Endothelial cell of umbilical vein (primary cell): ENCODE data around the gene HSPA12A. TPM values are rescaled to one million over a fixed set of nuclear protein-coding genes. Genes with fewer than 3 reads are reported as not detected.

Source experiments
- BruUV-seq: library from RNA; stranded (reverse); fragments of 400-500 nt; replicated peaks from 2 replicates; lab custom pipeline; 2021; lab: Mats Ljungman, UMichigan
- CTCF ChIA-PET: fragments of 300-600, 350-600 bp; sonication (Branson Sonifier 250); formaldehyde crosslinking; loops from one replicate; lab custom pipeline; 2021; ENCODE audit warnings: antibody characterized with exemption, inconsistent platforms; lab: Charles Lee
- POLR2A ChIA-PET: fragments of 300-600, 350-600 bp; sonication (Branson Sonifier 250); formaldehyde crosslinking; loops from one replicate; lab custom pipeline; 2021; ENCODE audit warnings: antibody characterized with exemption, inconsistent platforms; lab: Charles Lee
- DNase-seq: peaks from one replicate; pipeline ENCODE4 v3.0.0-alpha.2; 2011; ENCODE audit warnings: low read depth, low spot score
- FAIRE-seq: peaks from 2 replicates; lab custom pipeline; 2011; peaks lifted over from hg19 to GRCh38; lab: Jason Lieb, UNC
- H2AFZ ChIP-seq: 2 replicates; pipeline ENCODE4 v1.6.0; 2012; ENCODE audit warnings: low read depth, low read length, control low read depth, inconsistent platforms
- H3K27ac ChIP-seq: 2 replicates; pipeline ENCODE4 v1.5.1; 2011; ENCODE audit warnings: low read depth, mild to moderate bottlenecking, control low read depth, low read length, moderate library complexity; ENCODE audit not compliant: insufficient read depth
- H3K27me3 ChIP-seq, 2 experiments: 2 replicates each; pipeline versions ENCODE4 v1.6.0 to v1.6.1; 2011; ENCODE audit warnings: low read length in 2 of 2, mixed read lengths in 1 of 2; ENCODE audit not compliant: control insufficient read depth in 2 of 2, insufficient read depth in 2 of 2
- H3K36me3 ChIP-seq, 2 experiments: 2 replicates in 1 of 2; 3 replicates in 1 of 2; pipeline ENCODE4 v1.5.1; 2011; ENCODE audit warnings: low read length in 2 of 2, mild to moderate bottlenecking in 1 of 2, moderate library complexity in 1 of 2; ENCODE audit not compliant: control insufficient read depth in 2 of 2, insufficient read depth in 2 of 2; ENCODE audit errors: extremely low read depth in 1 of 2
- H3K4me1 ChIP-seq: 3 replicates; pipeline ENCODE4 v1.5.1; 2011; ENCODE audit warnings: mild to moderate bottlenecking, low read length; ENCODE audit not compliant: control insufficient read depth, insufficient read depth; ENCODE audit errors: extremely low read depth
- H3K4me2 ChIP-seq: 2 replicates; pipeline ENCODE4 v1.6.1; 2011; ENCODE audit warnings: low read length, control low read depth, mixed read lengths; ENCODE audit not compliant: insufficient read depth
- H3K4me3 ChIP-seq, 3 experiments: fragments of 200-600 bp in 1 of 3; sonication (generic), shearing (Covaris generic) in 1 of 3; replicated peaks in 1 of 3; 2 replicates each; pipeline ENCODE4 v1.5.1; 2011 to 2016; ENCODE audit warnings: control low read depth in 3 of 3, low read length in 3 of 3, mild to moderate bottlenecking in 2 of 3, inconsistent platforms in 1 of 3, low read depth in 1 of 3, moderate library complexity in 1 of 3; ENCODE audit not compliant: insufficient read depth in 1 of 3
- H3K79me2 ChIP-seq: 2 replicates; pipeline ENCODE4 v1.6.0; 2012; ENCODE audit warnings: low read length, inconsistent platforms; ENCODE audit not compliant: control insufficient read depth, insufficient read depth
- H3K9ac ChIP-seq: replicated peaks from 2 replicates; pipeline ENCODE3; 2011; ENCODE audit warnings: low read length, control low read depth; ENCODE audit not compliant: insufficient read depth; ENCODE audit errors: extremely low read depth
- H3K9me1 ChIP-seq: replicated peaks from 3 replicates; pipeline ENCODE4 v1.6.0; 2011; ENCODE audit warnings: mild to moderate bottlenecking, low read length; ENCODE audit not compliant: control insufficient read depth, insufficient read depth; ENCODE audit errors: extremely low read depth
- H3K9me3 ChIP-seq: replicated peaks from 2 replicates; pipeline ENCODE4 v1.5.1; 2012; ENCODE audit warnings: low read length, inconsistent platforms; ENCODE audit not compliant: control insufficient read depth, insufficient read depth
- H4K20me1 ChIP-seq: replicated peaks from 2 replicates; pipeline ENCODE3; 2011; ENCODE audit warnings: mild to moderate bottlenecking, low read length; ENCODE audit not compliant: control insufficient read depth, insufficient read depth; ENCODE audit errors: extremely low read depth
- CTCF ChIP-seq, 2 donors: IDR thresholded peaks; 1 replicate in 1 of 2; 2 replicates in 1 of 2; pipeline ENCODE4 v1.5.1; 2011; ENCODE audit warnings: low read length in 2 of 2, mild to moderate bottlenecking in 2 of 2, moderate library complexity in 2 of 2, control low read depth in 1 of 2, inconsistent platforms in 1 of 2, low read depth in 1 of 2; ENCODE audit not compliant: insufficient read depth in 1 of 2; ENCODE audit errors: extremely low read depth in 1 of 2
- EZH2 ChIP-seq: IDR thresholded peaks from 2 replicates; pipeline ENCODE4 v1.6.1; 2012; ENCODE audit warnings: borderline replicate concordance, low read depth, mild to moderate bottlenecking, moderate library complexity, low read length, inconsistent platforms; ENCODE audit not compliant: severe bottlenecking
- FOS ChIP-seq: IDR thresholded peaks from 2 replicates; pipeline ENCODE4 v1.6.1; 2011; ENCODE audit warnings: mild to moderate bottlenecking, low read length, moderate library complexity, borderline replicate concordance; ENCODE audit not compliant: insufficient read depth
- GATA2 ChIP-seq: IDR thresholded peaks from 2 replicates; pipeline ENCODE4 v1.7.0; 2011; ENCODE audit warnings: low read depth, mild to moderate bottlenecking, moderate library complexity, mixed read lengths, low read length; ENCODE audit not compliant: insufficient read length, insufficient read depth
- JUN ChIP-seq: IDR thresholded peaks from 2 replicates; pipeline ENCODE4 v1.6.1; 2011; ENCODE audit warnings: borderline replicate concordance, low read depth; ENCODE audit not compliant: insufficient read length, insufficient read depth
- MYC ChIP-seq: IDR thresholded peaks from one replicate; pipeline ENCODE4 v1.6.1; 2011; ENCODE audit warnings: mild to moderate bottlenecking, low read depth, low read length
- POLR2A ChIP-seq: IDR thresholded peaks from 2 replicates; pipeline ENCODE4 v1.6.1; 2012; ENCODE audit warnings: low read depth, mild to moderate bottlenecking, control low read depth, low read length
- POLR2AphosphoS5 ChIP-seq: IDR thresholded peaks from 2 replicates; pipeline ENCODE4 v1.6.1; 2012; ENCODE audit warnings: low read depth, mild to moderate bottlenecking, control low read depth, low read length, moderate library complexity; ENCODE audit not compliant: insufficient read depth
- dilution Hi-C: fragments of 300-500 bp; cut with MboI; formaldehyde crosslinking; loops from one replicate; pipeline ENCODE4 v1.15.0; 2019; ENCODE audit warnings: low sequenced_read_pairs; ENCODE audit not compliant: extremely low pct_ligation_motif_present
- intact Hi-C: fragments of 100-400 bp; cut with micrococcal nuclease; formaldehyde crosslinking; loops from one replicate; pipeline ENCODE4 v1.10.0; 2022
- polyA plus RNA-seq, 4 experiments: library from polyadenylated mRNA; depleted of rRNA in 3 of 4; stranded (reverse) in 3 of 4; unstranded in 1 of 4; fragments of >200 nt; gene quantifications; 2 replicates each; pipeline versions ENCODE4 v1.2.1 to v1.2.3, GENCODE V29; 2011 to 2012; ENCODE audit warnings: missing spikeins in 1 of 4
- total RNA-seq: library from RNA; stranded (reverse); gene quantifications from 2 replicates; pipeline ENCODE4 v1.2.3, GENCODE V29; 2021
- TF ChIP-seq, protein P1 (sequence below): IDR thresholded peaks from 2 replicates; pipeline ENCODE4 v1.6.1; 2011; ENCODE audit not compliant: insufficient read depth, insufficient read length

The HSPA12A gene
- total and polyA plus RNA-seq, 2 donors (not counting 3 experiments of a cell fraction or from before 2014, with no cell fraction given): 0.22 to 0.29 TPM

DNA sequence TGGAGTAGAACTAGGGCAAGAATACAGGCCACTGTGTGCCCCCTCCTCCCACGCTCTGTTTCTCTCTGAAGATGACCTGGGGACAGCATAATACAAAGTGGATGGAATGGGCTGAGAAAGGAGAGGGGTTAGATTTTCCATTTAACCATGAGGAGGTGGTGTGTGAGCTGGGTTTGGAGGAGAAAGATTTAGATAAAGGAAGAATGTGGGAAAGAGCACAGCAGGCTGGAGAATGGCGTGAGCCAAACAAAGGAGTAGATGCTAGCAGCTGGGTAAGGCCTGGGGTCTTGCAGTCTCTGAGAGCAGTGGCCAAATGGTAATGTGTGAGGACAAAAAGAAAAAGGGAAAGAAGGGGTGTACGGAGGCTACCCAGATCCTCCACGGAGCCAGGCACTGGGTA is 113.0 kb downstream of the HSPA12A start:
- CTCF ChIA-PET: no interaction called here
- POLR2A ChIA-PET: no interaction called here

DNA sequence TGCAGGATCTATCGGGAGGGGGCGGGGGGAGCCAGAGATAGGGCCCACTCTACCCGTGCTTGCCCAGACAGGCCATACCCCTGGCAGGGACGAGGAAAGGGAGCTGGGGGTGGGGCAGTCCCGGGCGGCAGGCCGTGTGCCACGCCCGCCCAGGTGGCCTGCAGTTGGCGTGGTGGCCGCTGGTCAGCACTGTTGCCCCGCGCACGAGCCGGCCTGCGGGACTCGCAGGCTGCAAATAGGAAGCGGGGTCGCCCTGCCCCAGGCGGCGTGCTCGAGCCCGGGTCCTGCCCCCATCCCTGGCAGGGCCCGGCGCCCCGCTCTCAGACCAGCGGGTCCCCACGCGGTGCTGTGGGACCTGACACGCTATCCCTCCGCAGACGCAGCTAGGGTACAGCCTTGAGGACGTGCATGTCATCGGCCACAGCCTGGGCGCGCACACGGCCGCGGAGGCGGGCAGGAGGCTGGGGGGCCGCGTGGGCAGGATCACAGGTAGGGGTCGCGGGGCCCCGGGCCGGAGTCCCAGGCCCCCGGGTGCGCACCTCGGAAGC is 114.9 kb downstream of the HSPA12A start:
- Histone ChIP-seq H3K27ac (no peak overlapping the region), H3K4me1 (no peaks in the 10 kb centered on the region), H3K27me3 (no peaks in the 10 kb centered on the region), H4K20me1 (no peaks in the 10 kb centered on the region), H2AFZ (no peak overlapping the region), H3K4me3 (no peak overlapping the region), H3K4me2 (no peak overlapping the region), H3K36me3 (no peaks in the 10 kb centered on the region), H3K9me1 (no peaks in the 10 kb centered on the region), H3K79me2 (no peaks in the 10 kb centered on the region), H3K9me3 (no peaks in the 10 kb centered on the region), H3K9ac (no peak overlapping the region)
- intact Hi-C loops: no loop called here
- dilution Hi-C loops: no loop called here
- no peak for FAIRE-seq
- CTCF ChIA-PET: no interaction called here
- POLR2A ChIA-PET: no interaction called here
- DNase-seq: no peak
- TF ChIP-seq JUN (no peak), FOS (no peak), POLR2AphosphoS5 (no peak), MYC (no peak), GATA2 (no peak), EZH2 (no peak), POLR2A (no peak), CTCF (IDR thresholded peaks at IDR 0.05; ENCODE audit: extremely low read depth in 1 of 2, insufficient read depth in 1 of 2, low read depth in 1 of 2, low read length in 2 of 2) (no peak)
- TF ChIP-seq, protein P1, sequence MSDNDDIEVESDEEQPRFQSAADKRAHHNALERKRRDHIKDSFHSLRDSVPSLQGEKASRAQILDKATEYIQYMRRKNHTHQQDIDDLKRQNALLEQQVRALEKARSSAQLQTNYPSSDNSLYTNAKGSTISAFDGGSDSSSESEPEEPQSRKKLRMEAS: no peak
- no TSS peak for BruUV-seq

More for the DNA sequence above, 113.0 kb downstream of the HSPA12A start:
- Histone ChIP-seq H3K36me3 (no peaks in the 10 kb centered on the region), H3K9me3 (no peaks in the 10 kb centered on the region), H3K4me1 (no peaks in the 10 kb centered on the region), H3K4me2 (no peak overlapping the region), H2AFZ (no peak overlapping the region), H3K9ac (no peak overlapping the region), H3K27ac (no peak overlapping the region), H4K20me1 (no peaks in the 10 kb centered on the region), H3K4me3 (no peak overlapping the region), H3K27me3 (no peaks in the 10 kb centered on the region), H3K79me2 (no peaks in the 10 kb centered on the region), H3K9me1 (no peaks in the 10 kb centered on the region)
- TF ChIP-seq GATA2 (no peak), POLR2AphosphoS5 (no peak), POLR2A (no peak), FOS (no peak)
- TF ChIP-seq, protein P1: no peak
- intact Hi-C loops: no loop called here
- no peak for DNase-seq
- no peak for FAIRE-seq
- BruUV-seq: no TSS peak
- dilution Hi-C loops: no loop called here
